AG20443 (cell line): ENCODE results near the gene TNRC18.
"Not testable (repeated sequence)": the region's sequence is repeated elsewhere in the genome, so short reads cannot be mapped to it uniquely, and the experiment has no call there.

Source experiments
- DNase-seq: peaks from one replicate; pipeline ENCODE4 v3.0.0; 2012; ENCODE audit warnings: low spot score, mixed read lengths

TNRC18 gene

GRCh38 chr7:5291301-5291700 lies 132.3 kb downstream of the TNRC18 start:
- DNase-seq, result no peak

GRCh38 chr7:5289355-5289754 lies 134.3 kb downstream of the TNRC18 start:
- no peak for DNase-seq

- DNase-seq, result not testable (repeated sequence)
These were observed 135.1 kb downstream of the TNRC18 start for GRCh38 chr7:5288560-5288959.

GRCh38 chr7:5287802-5288201 lies 135.8 kb downstream of the TNRC18 start:
- DNase-seq, result no peak

GRCh38 chr7:5287373-5287772 lies 136.3 kb downstream of the TNRC18 start:
- not testable (repeated sequence) for DNase-seq

- no peak for DNase-seq
These were observed 136.7 kb downstream of the TNRC18 start for GRCh38 chr7:5286933-5287332.

GRCh38 chr7:5284304-5285281 lies 139.0 kb downstream of the TNRC18 start:
- no peak for DNase-seq

- DNase-seq, result peak; percentile 55
These were observed 140.0 kb downstream of the TNRC18 start for GRCh38 chr7:5283421-5284303.

GRCh38 chr7:5282543-5283316 lies 140.9 kb downstream of the TNRC18 start, which contains the start of gene SLC29A4:
SLC29A4 (plus strand) TSS chr7:5282943; CDS start chr7:5287817, 4,874 bp downstream.
- peak; percentile 73 for DNase-seq

- not testable (repeated sequence) for DNase-seq
These were observed 141.8 kb downstream of the TNRC18 start for GRCh38 chr7:5281598-5282500.

GRCh38 chr7:5279734-5280133 lies 143.9 kb downstream of the TNRC18 start:
- DNase-seq, result no peak

- no peak for DNase-seq
These were observed 144.9 kb downstream of the TNRC18 start for GRCh38 chr7:5278766-5279165.

GRCh38 chr7:5276611-5277010 lies 147.0 kb downstream of the TNRC18 start:
- no peak for DNase-seq

GRCh38 chr7:5276123-5276522 lies 147.5 kb downstream of the TNRC18 start:
- DNase-seq, result not testable (repeated sequence)

GRCh38 chr7:5275510-5275909 lies 148.1 kb downstream of the TNRC18 start:
- DNase-seq, result not testable (repeated sequence)

- DNase-seq, result peak; percentile 38
These were observed 148.6 kb downstream of the TNRC18 start for GRCh38 chr7:5274985-5275431.

GRCh38 chr7:5274441-5274840 lies 149.2 kb downstream of the TNRC18 start:
- DNase-seq, result no peak

GRCh38 chr7:5273831-5274405 lies 149.7 kb downstream of the TNRC18 start:
- not testable (repeated sequence) for DNase-seq

GRCh38 chr7:5270788-5271187 lies 152.8 kb downstream of the TNRC18 start:
- DNase-seq, result no peak

GRCh38 chr7:5269992-5270657 lies 153.5 kb downstream of the TNRC18 start:
- not testable (repeated sequence) for DNase-seq
